CD4-positive, alpha-beta T cell (primary cell): ENCODE results near the gene MBD3L5. TPM values are rescaled to one million over a fixed set of nuclear protein-coding genes. Genes with fewer than 3 reads are reported as not detected.

Experiments
- ATAC-seq: fragments of 200-7000 bp; cut with Tn5 transposase; one replicate; pipeline ENCODE4 v1.10.0; 2022; ENCODE audit warnings: mild to moderate bottlenecking; ENCODE audit not compliant: poor library complexity
- CTCF ChIA-PET: fragments of 350-600 bp; sonication (Branson Sonifier 250); formaldehyde crosslinking; loops from one replicate; lab custom pipeline; 2021; ENCODE audit warnings: antibody characterized with exemption, inconsistent platforms; lab: Charles Lee
- POLR2A ChIA-PET: fragments of 350-600 bp; sonication (Branson Sonifier 250); formaldehyde crosslinking; loops from one replicate; lab custom pipeline; 2021; ENCODE audit warnings: antibody characterized with exemption, inconsistent platforms; lab: Charles Lee
- DNase-seq, 14 experiments: peaks; one replicate each; pipeline ENCODE4 v3.0.0-alpha.2; 2013 to 2020; ENCODE audit warnings: mixed read lengths in 2 of 14
- H3K27ac ChIP-seq, 2 donors: one replicate each; pipeline versions ENCODE4 v1.5.1 to v1.7.0; 2013; ENCODE audit warnings: low read length in 2 of 2, low read depth in 1 of 2, mild to moderate bottlenecking in 1 of 2
- H3K27me3 ChIP-seq, 2 experiments: 1 replicate in 1 of 2; 2 replicates in 1 of 2; pipeline versions ENCODE4 v1.6.1 to v1.7.0; 2013; ENCODE audit warnings: low read length in 2 of 2, control low read depth in 1 of 2, mild to moderate bottlenecking in 1 of 2, moderate library complexity in 1 of 2; ENCODE audit not compliant: insufficient read depth in 2 of 2, control insufficient read depth in 1 of 2
- H3K36me3 ChIP-seq: one replicate; pipeline ENCODE4 v1.6.1; 2013; ENCODE audit warnings: low read length, control low read depth; ENCODE audit not compliant: insufficient read depth
- H3K4me1 ChIP-seq: one replicate; pipeline ENCODE4 v1.6.1; 2013; ENCODE audit warnings: low read length, control low read depth; ENCODE audit not compliant: insufficient read depth
- H3K4me3 ChIP-seq: one replicate; pipeline ENCODE4 v1.5.1; 2013; ENCODE audit warnings: mild to moderate bottlenecking, low read length, moderate library complexity
- H3K9me3 ChIP-seq, 2 experiments: 1 replicate in 1 of 2; 2 replicates in 1 of 2; pipeline versions ENCODE4 v1.6.1 to v1.7.0; 2013; ENCODE audit warnings: low read length in 2 of 2, mild to moderate bottlenecking in 2 of 2, control low read depth in 1 of 2, moderate library complexity in 1 of 2; ENCODE audit not compliant: control insufficient read depth in 1 of 2, insufficient read depth in 1 of 2
- H3K27ac Mint-ChIP-seq: one replicate; pipeline ENCODE4 v1.8.0; 2020; ENCODE audit warnings: mixed read lengths
- H3K27me3 Mint-ChIP-seq: one replicate; pipeline ENCODE4 v1.8.0; 2021; ENCODE audit warnings: mixed read lengths
- H3K36me3 Mint-ChIP-seq: one replicate; pipeline ENCODE4 v1.8.0; 2021; ENCODE audit warnings: low read depth, mixed read lengths
- H3K4me1 Mint-ChIP-seq: one replicate; pipeline ENCODE4 v1.8.0; 2021; ENCODE audit warnings: low read depth, mixed read lengths
- H3K4me3 Mint-ChIP-seq: one replicate; pipeline ENCODE4 v1.8.0; 2020; ENCODE audit warnings: mild to moderate bottlenecking, mixed read lengths
- H3K9me3 Mint-ChIP-seq: one replicate; pipeline ENCODE4 v1.8.0; 2020; ENCODE audit warnings: mixed read lengths
- intact Hi-C, 2 experiments: fragments of 100-400 bp; cut with DNase I in 1 of 2; cut with micrococcal nuclease in 1 of 2; formaldehyde crosslinking; loops; one replicate each; pipeline versions ENCODE4 v1.15.1 to v1.9.0; 2023 to 2025; cut with DNase I, micrococcal nuclease
- total RNA-seq, 174 experiments: library from RNA in 2 of 174; stranded (reverse) in 2 of 174; gene quantifications; one replicate each; pipeline ENCODE4 v1.2.3 and lab custom pipeline; 2021 to 2026
- TF ChIP-seq, protein P1 (sequence below): fragments of 200-600 bp; IDR thresholded peaks from one replicate; pipeline ENCODE4 v1.8.0; 2022; ENCODE audit warnings: antibody characterized with exemption, mild to moderate bottlenecking

Gene MBD3L5
- total RNA-seq, 2 experiments from 2014 or later = not detected

DNA sequence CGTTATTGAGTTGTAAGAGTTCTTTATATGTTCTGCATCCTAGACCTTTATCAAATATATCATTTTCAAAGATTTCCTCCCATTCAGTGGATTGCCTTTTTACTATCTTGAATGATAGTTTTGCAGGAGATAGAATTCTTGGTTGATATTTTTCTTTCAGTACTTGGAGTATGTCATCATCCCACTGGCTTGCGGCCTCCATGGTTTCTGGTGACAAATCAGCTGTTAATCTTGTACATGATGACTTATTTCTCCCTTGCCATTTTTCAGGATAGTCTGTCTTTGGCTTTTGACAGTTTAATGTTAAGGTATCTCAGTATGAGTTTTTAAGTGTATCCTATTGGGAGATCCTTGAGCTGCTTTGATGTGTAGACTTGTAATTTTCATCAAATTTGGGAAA lies 47.6 kb downstream of the MBD3L5 start:
- Histone ChIP-seq H3K36me3 (peaks cover 99% of the 10 kb centered on the region), H3K9me3 (peaks cover 73 to 83% of the 10 kb centered on the region in 2 experiments), H3K4me1 (no peaks in the 10 kb centered on the region), H3K27ac (no peak overlapping the region), H3K27me3 (no peaks in the 10 kb centered on the region), H3K4me3 (no peak overlapping the region)
- TF ChIP-seq, protein P1, sequence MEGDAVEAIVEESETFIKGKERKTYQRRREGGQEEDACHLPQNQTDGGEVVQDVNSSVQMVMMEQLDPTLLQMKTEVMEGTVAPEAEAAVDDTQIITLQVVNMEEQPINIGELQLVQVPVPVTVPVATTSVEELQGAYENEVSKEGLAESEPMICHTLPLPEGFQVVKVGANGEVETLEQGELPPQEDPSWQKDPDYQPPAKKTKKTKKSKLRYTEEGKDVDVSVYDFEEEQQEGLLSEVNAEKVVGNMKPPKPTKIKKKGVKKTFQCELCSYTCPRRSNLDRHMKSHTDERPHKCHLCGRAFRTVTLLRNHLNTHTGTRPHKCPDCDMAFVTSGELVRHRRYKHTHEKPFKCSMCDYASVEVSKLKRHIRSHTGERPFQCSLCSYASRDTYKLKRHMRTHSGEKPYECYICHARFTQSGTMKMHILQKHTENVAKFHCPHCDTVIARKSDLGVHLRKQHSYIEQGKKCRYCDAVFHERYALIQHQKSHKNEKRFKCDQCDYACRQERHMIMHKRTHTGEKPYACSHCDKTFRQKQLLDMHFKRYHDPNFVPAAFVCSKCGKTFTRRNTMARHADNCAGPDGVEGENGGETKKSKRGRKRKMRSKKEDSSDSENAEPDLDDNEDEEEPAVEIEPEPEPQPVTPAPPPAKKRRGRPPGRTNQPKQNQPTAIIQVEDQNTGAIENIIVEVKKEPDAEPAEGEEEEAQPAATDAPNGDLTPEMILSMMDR = no peak
- Mint-ChIP-seq H3K27ac (no peak overlapping the region), H3K4me1 (peaks cover 4% of the 10 kb centered on the region), H3K4me3 (no peak overlapping the region), H3K9me3 (peaks cover 8% of the 10 kb centered on the region), H3K36me3 (peaks cover 98% of the 10 kb centered on the region), H3K27me3 (no peaks in the 10 kb centered on the region)
- ATAC-seq (no peak), DNase-seq (peak in 1 of 14 experiments; percentile 19)
- ChIA-PET POLR2A (interaction anchor here (0.6 kb wide), 1 partner anchor 398 kb away, joined by 3 read pairs; no protein-coding TSS in a partner anchor), CTCF (no interaction called here)
- intact Hi-C loops = no loop called here

Other genes starting within 250 kb of the MBD3L5 start
- 1 to 10 TPM; 5.4 to 6.0 TPM for gene ADGRE1, start 143.0 kb upstream of the MBD3L5 start, total RNA-seq
- not detected for gene MBD3L2B, start 9.1 kb upstream of the MBD3L5 start, total RNA-seq
- not detected for gene MBD3L4, start 9.6 kb downstream of the MBD3L5 start, total RNA-seq
- gene MBD3L2, start 18.7 kb downstream of the MBD3L5 start, total RNA-seq = not detected
- gene MBD3L3, start 28.1 kb downstream of the MBD3L5 start, total RNA-seq = not detected
- 10 to 100 TPM; 15.8 to 17.4 TPM for gene ZNF557, start 39.1 kb downstream of the MBD3L5 start, total RNA-seq